ENCODE data around the gene EFCC1. TPM values are rescaled to one million over a fixed set of nuclear protein-coding genes. Genes with fewer than 3 reads are reported as not detected.

The EFCC1 gene
- total RNA-seq, 1 experiment from 2014 or later = not detected

- ChIA-PET CTCF (no interaction called here), POLR2A (ENCODE audit: low non-redundant PET) (no interaction called here)
- Histone ChIP-seq H3K9me3 (ENCODE audit: low read depth, low read length, poor library complexity, severe bottlenecking) (no peaks in the 10 kb centered on the region), H3K4me1 (ENCODE audit: insufficient read depth, low read length, poor library complexity, severe bottlenecking) (no peaks in the 10 kb centered on the region), H3K36me3 (ENCODE audit: insufficient read depth, low read length, poor library complexity, severe bottlenecking) (no peaks in the 10 kb centered on the region), H3K4me3 (ENCODE audit: low read depth, low read length, poor library complexity, severe bottlenecking) (no peak overlapping the region), H3K27me3 (replicated peaks; ENCODE audit: insufficient read depth, low read depth, low read length, poor library complexity) (no peaks in the 10 kb centered on the region), H3K27ac (ENCODE audit: low read depth, low read length, poor library complexity, severe bottlenecking) (no peak overlapping the region)
- BruUV-seq (replicated peaks) = no TSS peak
- DNase-seq (ENCODE audit: low spot score) = no peak
- intact Hi-C loops (cut with micrococcal nuclease; ENCODE audit: unreplicated experiment) = no loop called here
- no peak for TF ChIP-seq EZH2 (IDR thresholded peaks at IDR 0.05; ENCODE audit: borderline replicate concordance, low read depth, low read length, poor library complexity, severe bottlenecking)
- TF ChIP-seq CTCF (conservative IDR thresholded peaks at IDR 0.05; ENCODE audit: low read depth, low read length) = no peak
Observed at GRCh38 chr3:129059311-129059958, 58.3 kb downstream of the EFCC1 start.

GRCh38 chr3:129060276-129061022 is 59.3 kb downstream of the EFCC1 start, which contains the start of gene GP9:
Gene GP9, plus strand, starts transcription at chr3:129060779. Its CDS starts 961 bp downstream, at chr3:129061740.
- Histone ChIP-seq H3K36me3 (ENCODE audit: insufficient read depth, low read length, poor library complexity, severe bottlenecking) (no peaks in the 10 kb centered on the region), H3K27me3 (replicated peaks; ENCODE audit: insufficient read depth, low read depth, low read length, poor library complexity) (no peaks in the 10 kb centered on the region), H3K27ac (ENCODE audit: low read depth, low read length, poor library complexity, severe bottlenecking) (no peak within 1 kb of the TSS), H3K9me3 (ENCODE audit: low read depth, low read length, poor library complexity, severe bottlenecking) (no peaks in the 10 kb centered on the region), H3K4me1 (ENCODE audit: insufficient read depth, low read length, poor library complexity, severe bottlenecking) (no peaks in the 10 kb centered on the region), H3K4me3 (ENCODE audit: low read depth, low read length, poor library complexity, severe bottlenecking) (no peak within 1 kb of the TSS)
- no peak for DNase-seq (ENCODE audit: low spot score)
- no peak for TF ChIP-seq CTCF (conservative IDR thresholded peaks at IDR 0.05; ENCODE audit: low read depth, low read length)
- TF ChIP-seq EZH2 (IDR thresholded peaks at IDR 0.05; ENCODE audit: borderline replicate concordance, low read depth, low read length, poor library complexity, severe bottlenecking) = no peak
- ChIA-PET CTCF (interaction anchor here (0.5 kb wide), 1 partner anchor 239 kb away, joined by 8 read pairs; no protein-coding TSS in a partner anchor), POLR2A (ENCODE audit: low non-redundant PET) (no interaction called here)
- no TSS peak for BruUV-seq (replicated peaks)
- intact Hi-C loops (cut with micrococcal nuclease; ENCODE audit: unreplicated experiment) = no loop called here

GRCh38 chr3:129061023-129061887 is 60.2 kb downstream of the EFCC1 start:
- ChIA-PET POLR2A (ENCODE audit: low non-redundant PET) (no interaction called here), CTCF (interaction anchor here (0.5 kb wide), 1 partner anchor 238 kb away, joined by 8 read pairs; no protein-coding TSS in a partner anchor)
- TF ChIP-seq CTCF (conservative IDR thresholded peaks at IDR 0.05; ENCODE audit: low read depth, low read length) (no peak), EZH2 (IDR thresholded peaks at IDR 0.05; ENCODE audit: borderline replicate concordance, low read depth, low read length, poor library complexity, severe bottlenecking) (no peak)
- intact Hi-C loops (cut with micrococcal nuclease; ENCODE audit: unreplicated experiment) = no loop called here
- BruUV-seq (replicated peaks) = no TSS peak
- Histone ChIP-seq H3K27ac (ENCODE audit: low read depth, low read length, poor library complexity, severe bottlenecking) (no peak overlapping the region), H3K27me3 (replicated peaks; ENCODE audit: insufficient read depth, low read depth, low read length, poor library complexity) (no peaks in the 10 kb centered on the region), H3K9me3 (ENCODE audit: low read depth, low read length, poor library complexity, severe bottlenecking) (no peaks in the 10 kb centered on the region), H3K4me3 (ENCODE audit: low read depth, low read length, poor library complexity, severe bottlenecking) (no peak overlapping the region), H3K36me3 (ENCODE audit: insufficient read depth, low read length, poor library complexity, severe bottlenecking) (no peaks in the 10 kb centered on the region), H3K4me1 (ENCODE audit: insufficient read depth, low read length, poor library complexity, severe bottlenecking) (no peaks in the 10 kb centered on the region)
- no peak for DNase-seq (ENCODE audit: low spot score)
